Coronary artery (tissue), 2 donors: ENCODE data around the gene CD209.
"Not testable (repeated sequence)": the region's sequence is repeated elsewhere in the genome, so short reads cannot be mapped to it uniquely, and the experiment has no call there.

ENCODE experiments used
- DNase-seq: peaks from one replicate; pipeline ENCODE4 v3.0.0-alpha.2; 2017; ENCODE audit warnings: low spot score
- H3K27ac ChIP-seq, 2 donors: fragments of 200-600 bp; sonication (generic); one replicate each; pipeline ENCODE4 v1.5.1; 2016 to 2019
- H3K4me3 ChIP-seq: fragments of 200-600 bp; sonication (generic); 2 replicates; pipeline ENCODE4 v1.5.1; 2016; ENCODE audit warnings: mild to moderate bottlenecking, moderate library complexity
- TF ChIP-seq, protein P1 (sequence below): fragments of 200-600 bp; sonication (generic); IDR thresholded peaks from one replicate; pipeline ENCODE4 v1.5.1; 2019; ENCODE audit warnings: antibody characterized with exemption

Gene CD209, protein sequence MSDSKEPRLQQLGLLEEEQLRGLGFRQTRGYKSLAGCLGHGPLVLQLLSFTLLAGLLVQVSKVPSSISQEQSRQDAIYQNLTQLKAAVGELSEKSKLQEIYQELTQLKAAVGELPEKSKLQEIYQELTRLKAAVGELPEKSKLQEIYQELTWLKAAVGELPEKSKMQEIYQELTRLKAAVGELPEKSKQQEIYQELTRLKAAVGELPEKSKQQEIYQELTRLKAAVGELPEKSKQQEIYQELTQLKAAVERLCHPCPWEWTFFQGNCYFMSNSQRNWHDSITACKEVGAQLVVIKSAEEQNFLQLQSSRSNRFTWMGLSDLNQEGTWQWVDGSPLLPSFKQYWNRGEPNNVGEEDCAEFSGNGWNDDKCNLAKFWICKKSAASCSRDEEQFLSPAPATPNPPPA

DNA sequence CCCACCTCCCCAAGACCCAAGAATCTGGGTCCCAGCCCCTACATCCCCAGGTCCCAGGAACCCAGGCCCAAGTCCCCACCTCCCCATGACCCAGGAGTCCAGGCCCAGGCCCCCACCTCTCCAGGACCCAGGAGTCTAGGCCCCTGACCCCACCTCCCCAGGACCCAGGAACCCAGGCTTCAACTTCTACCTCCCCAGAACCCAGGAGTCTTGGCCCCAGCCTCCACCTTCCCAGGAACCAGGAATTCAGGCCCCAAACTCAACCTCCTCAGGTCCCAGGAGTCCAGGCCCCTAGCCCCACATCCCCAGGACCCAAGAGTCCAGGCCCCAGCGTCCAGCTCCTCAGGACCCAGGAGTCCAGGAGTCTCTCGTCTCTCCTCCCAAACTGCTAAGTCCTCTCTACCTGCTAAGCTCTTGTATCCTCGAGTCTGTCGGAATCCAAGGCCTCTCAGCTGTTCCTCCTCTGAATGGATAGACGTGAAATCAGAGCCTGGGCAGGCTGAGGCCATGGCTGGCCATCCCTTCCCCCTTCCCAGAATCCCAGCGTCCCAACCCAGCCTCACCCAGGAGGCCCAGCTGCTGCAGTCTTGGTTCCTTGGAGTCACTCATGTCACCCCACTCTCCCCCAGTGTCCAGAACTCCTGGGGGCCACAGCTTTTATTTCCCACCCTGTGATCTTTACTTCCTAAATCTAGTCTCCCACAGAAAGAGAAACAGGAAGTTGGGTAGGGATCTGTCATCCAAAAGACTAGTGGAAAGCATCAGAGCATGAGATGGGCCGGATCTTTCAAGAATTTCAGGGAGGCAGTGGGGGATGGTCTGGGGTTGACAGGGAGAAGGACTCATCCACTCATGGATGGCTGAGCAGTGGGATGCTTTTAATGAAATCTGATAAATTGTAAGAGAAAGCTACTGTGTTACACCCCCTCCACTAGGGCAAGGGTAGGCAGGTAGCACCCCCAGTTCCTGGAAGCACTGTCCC lies at the start of gene CD209:
Gene CD209 (minus strand): TSS at position 632 of the 982 bp plus-strand sequence. CDS start 23 bp downstream, at position 609.
- Histone ChIP-seq H3K4me3 (peak within 1 kb of the TSS; percentile 31), H3K27ac (peak within 1 kb of the TSS in 1 of 2 donors; percentile 36)
- TF ChIP-seq, protein P1, sequence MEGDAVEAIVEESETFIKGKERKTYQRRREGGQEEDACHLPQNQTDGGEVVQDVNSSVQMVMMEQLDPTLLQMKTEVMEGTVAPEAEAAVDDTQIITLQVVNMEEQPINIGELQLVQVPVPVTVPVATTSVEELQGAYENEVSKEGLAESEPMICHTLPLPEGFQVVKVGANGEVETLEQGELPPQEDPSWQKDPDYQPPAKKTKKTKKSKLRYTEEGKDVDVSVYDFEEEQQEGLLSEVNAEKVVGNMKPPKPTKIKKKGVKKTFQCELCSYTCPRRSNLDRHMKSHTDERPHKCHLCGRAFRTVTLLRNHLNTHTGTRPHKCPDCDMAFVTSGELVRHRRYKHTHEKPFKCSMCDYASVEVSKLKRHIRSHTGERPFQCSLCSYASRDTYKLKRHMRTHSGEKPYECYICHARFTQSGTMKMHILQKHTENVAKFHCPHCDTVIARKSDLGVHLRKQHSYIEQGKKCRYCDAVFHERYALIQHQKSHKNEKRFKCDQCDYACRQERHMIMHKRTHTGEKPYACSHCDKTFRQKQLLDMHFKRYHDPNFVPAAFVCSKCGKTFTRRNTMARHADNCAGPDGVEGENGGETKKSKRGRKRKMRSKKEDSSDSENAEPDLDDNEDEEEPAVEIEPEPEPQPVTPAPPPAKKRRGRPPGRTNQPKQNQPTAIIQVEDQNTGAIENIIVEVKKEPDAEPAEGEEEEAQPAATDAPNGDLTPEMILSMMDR = no peak
- DNase-seq = no peak

DNA sequence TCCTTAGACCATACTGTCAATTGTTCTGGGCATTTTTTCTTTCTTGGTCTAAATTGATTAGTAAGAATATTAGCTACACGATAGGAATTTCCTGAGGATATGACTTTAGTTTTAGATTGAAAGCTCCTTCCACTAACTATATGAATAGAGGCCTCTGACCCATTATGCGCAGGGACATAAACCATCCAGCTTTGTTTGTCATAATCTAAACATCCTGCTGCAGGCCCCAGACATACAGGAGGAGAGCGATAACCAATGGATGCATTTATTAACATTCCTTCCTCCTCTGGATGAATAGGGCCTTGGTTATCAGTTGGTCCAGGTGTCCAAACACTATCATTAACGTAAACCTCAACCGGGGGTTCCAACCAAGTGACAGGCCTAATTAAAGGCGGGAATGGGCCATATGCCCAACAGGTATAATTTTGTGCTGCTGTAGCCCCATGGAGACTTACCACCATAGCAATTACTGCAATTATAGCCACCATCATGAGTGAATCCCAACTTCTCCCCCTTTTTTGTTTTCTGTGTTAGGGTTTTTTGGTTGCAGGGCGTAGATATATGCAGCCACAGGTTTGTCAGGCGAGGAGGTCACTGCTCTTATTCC lies 48.3 kb upstream of the CD209 start:
- DNase-seq = no peak
- H3K4me3 ChIP-seq = no peak overlapping the region
- no peak overlapping the region for H3K27ac ChIP-seq
- TF ChIP-seq, protein P1 = no peak

DNA sequence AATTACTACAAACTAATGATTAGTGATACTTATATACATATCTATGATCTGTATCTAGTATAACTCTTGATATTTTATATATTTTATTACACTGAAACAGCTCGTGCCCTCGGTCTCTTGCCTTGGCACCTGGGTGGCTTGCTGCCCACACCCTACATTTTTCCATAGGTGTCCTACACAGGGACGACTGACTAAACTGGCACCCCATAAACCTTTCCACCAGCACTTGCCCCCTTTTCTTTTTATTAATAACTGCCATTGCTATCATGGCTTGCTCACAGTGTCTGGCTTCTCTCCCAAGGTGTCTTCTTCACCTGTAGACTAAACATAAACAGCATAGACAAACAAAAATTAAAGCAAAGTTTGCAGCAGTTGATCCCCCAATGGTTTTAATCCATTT lies 46.2 kb upstream of the CD209 start:
- H3K4me3 ChIP-seq = no peak overlapping the region
- no peak overlapping the region for H3K27ac ChIP-seq
- TF ChIP-seq, protein P1 = no peak
- no peak for DNase-seq

DNA sequence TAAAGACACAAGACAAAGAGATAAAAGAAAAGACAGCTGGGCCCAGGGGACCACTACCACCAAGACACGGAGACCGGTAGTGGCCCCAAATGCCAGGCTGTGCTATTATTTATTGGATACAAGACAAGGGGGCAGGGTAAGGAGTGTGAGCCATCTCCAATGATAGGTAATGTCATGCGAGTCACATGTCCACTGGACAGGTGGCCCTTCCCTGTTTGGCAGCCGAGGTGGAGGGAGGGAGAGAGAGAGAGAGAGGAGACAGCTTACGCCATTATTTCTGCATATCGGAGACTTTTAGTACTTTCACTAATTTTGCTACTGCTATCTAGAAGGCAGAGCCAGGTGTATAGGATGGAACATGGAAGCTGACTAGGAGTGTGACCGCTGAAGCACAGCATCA lies 45.4 kb upstream of the CD209 start:
- not testable (repeated sequence) for H3K4me3 ChIP-seq, H3K27ac ChIP-seq, DNase-seq

DNA sequence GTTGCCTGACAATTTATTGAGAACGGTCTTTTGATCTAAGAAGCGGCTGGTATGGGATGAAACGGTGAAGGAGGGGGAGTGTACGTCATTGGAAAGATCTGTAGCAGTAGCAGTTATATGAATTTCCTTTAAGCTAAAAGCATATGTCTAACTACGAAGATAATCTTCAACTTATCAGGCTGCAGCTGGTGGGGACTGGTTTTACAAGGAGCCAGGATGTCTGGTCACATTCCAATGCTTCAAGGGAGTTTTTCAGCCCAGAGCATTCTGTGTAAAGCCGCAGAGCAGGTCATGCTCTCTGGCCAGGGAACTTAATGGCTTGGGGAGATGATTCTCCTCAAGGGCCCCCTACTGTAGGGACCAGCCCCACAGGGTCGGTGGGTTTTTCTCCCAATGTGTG lies 44.9 kb upstream of the CD209 start:
- no peak overlapping the region for H3K4me3 ChIP-seq
- DNase-seq = no peak

DNA sequence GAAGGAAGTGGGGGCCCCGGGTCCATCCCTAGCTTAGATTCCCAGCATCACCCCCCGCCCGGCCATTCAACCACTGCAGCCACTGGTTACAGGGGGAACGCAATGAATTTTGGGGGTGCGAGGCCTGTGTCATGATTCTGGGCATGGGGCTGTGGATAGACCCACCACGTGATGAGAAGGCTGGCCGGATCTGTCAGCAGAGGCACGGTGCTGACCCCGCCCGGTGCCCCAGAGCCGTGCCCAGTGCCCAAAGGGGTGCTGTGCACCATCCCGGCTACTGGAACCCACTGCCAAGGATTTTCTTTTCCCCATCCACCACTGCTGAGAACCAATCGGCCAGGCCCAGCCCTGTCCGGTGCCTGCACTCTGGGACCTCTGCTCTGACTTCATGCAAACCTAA lies 43.1 kb upstream of the CD209 start:
- TF ChIP-seq, protein P1 = no peak
- Histone ChIP-seq H3K4me3 (no peak overlapping the region), H3K27ac (no peak overlapping the region)
- DNase-seq = no peak

More for the DNA sequence above, 44.9 kb upstream of the CD209 start:
- TF ChIP-seq, protein P1 = no peak
- no peak overlapping the region for H3K27ac ChIP-seq

DNA sequence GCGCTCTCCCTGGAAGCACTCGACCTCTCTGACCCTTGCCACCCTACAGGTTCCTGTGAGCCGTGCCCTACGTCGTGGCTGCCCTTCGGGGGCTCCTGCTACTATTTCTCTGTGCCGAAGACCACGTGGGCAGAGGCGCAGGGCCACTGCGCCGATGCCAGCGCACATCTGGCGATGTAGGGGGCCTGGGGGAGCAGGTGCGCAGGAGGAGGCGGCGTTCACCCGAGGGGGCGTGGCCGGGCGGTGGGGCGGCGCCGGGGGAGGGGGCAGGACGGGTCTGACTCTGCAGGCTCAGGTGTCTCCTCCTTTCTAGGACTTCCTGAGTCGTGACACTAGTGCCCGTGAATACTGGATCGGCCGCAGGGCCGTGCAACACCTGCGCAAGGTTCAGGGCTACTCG lies 42.1 kb upstream of the CD209 start:
- no peak for DNase-seq
- H3K4me3 ChIP-seq = peak overlapping the region; percentile 57
- H3K27ac ChIP-seq = no peak overlapping the region
- TF ChIP-seq, protein P1 = no peak
